Stimulated activated CD4-positive, alpha-beta T cell treated with anti-CD3 and anti-CD28 coated beads, Interleukin-2, amount 100 ng/mL, for 24 hours (primary cell): ENCODE results near the gene RPLP2.

Source experiments
- DNase-seq, 2 donors: peaks; one replicate each; pipeline ENCODE4 v3.0.0-alpha.2; 2020

RPLP2 gene

DNA sequence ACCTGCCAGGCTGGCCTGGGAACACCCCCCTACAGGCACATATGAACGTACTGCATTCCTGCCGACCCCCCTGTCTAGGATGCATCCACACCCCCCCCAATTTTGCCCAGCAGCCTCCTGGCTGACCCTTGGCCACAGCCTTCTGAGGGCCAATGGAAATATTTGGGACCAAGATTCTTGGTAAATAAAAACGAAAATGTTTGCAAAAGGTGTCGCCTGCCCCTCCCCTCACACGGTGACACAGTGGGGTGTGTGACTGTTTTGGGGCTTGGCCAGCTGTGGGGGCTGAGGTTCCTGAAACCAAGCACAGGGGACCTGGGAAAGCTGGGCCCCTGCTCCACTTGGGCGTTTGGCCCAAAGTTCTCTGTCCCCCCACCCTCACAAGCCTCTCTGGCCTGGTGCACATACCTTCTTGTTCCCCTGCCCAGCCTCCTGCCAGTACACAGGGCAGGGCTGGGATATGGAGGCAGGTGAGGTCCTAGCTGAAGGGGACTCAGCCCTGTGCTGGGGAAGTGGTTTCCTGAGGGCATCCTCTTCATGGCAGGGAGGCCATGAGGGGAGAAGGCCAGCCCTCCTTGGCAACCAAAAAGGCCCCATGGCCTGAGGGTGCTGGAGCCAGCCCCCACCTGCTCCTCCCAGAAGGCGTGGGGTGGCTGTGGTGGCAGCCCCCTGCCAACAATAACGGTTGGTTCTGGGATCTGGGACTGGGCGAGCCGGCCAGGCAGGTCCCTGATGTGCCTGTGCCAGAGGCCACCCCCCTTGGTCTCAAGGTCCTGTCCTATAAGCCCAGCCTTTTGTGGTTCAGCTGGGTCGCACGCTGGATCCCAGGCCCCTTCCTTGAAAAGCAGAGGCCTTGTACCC, 15.8 kb downstream of the RPLP2 start:
- DNase-seq = no peak

DNA sequence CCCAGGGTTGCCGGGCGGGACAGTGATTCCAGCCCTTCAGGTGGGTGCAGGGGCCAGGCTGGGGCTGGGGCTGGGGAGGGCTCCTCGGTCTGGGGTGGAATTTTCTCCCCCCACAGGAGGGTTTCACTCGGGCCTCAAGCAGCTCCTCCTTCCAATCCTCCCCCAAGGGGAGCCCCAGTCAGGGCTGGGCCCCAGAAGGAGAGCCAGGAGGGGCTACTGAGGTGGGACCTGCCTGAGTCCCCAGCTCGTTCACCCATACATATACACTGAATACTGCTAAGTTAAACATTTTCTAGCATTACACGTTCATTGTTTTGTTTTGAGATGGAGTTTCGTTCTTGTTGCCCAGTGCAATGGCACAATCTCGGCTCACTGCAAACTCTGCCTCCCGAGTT, 16.5 kb downstream of the RPLP2 start:
- no peak for DNase-seq

DNA sequence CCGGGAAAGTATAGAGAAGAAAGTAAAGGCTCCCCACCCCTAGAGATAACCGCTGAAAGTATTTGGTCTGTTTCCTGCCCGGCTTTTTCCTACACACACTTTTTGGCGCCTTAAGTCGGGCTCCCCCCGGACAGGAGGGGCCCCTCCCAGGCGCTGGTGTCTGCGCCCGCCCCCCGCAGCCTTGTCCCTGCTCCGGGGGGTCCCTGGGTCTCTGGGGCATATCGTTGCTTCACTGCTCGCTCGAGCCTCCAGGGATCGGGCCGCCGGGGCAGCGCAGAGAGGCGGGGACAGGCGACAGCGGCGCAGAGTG, 17.0 kb downstream of the RPLP2 start:
- no peak for DNase-seq

DNA sequence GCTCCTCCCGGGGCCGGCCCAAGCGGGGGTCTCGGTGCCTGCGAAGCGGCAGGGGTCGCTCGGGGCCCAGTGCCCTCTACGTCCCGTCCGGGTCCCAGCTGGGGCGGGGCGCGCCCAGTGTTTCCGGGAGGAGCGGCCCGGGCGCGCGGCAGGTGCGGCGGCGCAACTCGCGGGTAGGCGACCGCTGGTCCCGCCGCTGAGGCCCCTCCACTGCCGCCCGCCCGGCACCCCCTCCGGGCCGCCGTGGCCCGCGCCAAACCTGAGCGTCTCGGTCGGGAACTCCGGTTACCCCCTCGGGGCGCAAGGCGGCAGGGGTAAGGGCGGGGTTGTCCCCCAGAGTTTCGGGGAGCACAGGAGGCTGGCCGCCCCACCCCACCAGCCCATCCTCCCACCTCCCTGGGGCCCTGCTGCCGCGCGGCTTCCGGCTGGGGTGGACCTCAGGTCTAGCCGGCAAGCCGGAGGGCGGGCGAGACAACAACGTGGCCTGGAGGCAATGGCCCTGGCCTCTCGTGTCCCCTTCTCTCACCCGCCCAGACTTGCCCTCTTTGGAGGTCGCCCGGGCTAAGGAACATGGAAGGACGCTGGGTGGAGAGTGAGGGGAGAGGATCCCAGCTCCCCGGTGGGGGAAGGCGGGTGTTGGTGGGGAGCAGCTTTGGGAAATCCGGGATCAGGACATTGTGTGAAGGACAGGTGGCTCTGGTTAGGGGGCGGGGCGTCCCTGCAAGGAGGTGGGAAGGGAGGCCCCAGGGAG, 17.6 kb downstream of the RPLP2 start:
- no peak for DNase-seq

DNA sequence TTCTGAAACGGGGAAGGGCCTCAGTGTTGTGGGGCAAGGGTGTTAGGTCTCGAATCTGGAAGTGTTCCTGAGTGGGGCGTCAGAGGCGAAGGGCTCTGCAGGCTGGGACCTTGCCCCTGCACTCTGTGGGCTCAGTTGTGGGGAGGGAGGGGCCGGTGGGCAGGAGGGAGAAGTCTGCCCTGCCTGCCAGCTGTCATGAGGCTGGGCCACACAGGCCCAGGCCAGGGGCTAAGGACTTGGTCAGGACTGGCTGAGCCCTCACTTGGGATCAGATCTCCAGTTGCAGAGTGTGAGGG, 18.1 kb downstream of the RPLP2 start, which contains the start of gene CRACR2B:
Gene CRACR2B (plus strand): TSS at position 23 of the 296 bp plus-strand sequence. CDS start 689 bp downstream, outside the sequence.
- DNase-seq = no peak

DNA sequence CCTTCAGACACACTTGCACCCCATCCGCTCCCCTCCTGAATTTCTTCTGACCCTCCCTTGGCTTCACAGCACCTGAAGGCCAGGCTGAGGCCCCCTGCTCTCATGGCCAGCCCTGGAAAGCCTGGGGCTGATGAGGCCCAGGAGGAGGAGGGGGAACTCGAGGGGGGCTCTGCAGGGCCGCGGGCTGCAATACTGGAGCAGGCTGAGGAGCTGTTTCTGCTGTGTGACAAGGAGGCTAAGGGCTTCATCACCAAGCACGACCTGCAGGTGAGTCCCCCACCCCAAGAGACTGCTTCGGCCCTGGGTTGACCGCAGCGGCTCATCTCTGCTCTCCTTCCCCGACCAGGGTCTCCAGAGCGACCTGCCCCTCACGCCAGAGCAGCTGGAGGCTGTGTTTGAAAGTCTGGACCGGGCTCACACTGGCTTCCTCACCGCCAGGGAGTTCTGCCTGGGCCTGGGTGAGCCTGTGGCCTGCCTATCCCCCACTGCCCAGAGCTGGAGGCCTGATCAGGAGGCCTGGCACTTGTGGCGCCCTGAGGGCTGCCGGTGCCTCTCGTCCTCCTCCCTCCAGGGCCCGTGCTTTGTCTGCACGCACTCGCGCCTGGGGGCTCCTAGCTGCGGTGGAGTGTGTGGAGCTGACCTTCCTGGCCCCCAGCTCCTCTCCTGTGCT, 18.9 kb downstream of the RPLP2 start:
- no peak for DNase-seq

DNA sequence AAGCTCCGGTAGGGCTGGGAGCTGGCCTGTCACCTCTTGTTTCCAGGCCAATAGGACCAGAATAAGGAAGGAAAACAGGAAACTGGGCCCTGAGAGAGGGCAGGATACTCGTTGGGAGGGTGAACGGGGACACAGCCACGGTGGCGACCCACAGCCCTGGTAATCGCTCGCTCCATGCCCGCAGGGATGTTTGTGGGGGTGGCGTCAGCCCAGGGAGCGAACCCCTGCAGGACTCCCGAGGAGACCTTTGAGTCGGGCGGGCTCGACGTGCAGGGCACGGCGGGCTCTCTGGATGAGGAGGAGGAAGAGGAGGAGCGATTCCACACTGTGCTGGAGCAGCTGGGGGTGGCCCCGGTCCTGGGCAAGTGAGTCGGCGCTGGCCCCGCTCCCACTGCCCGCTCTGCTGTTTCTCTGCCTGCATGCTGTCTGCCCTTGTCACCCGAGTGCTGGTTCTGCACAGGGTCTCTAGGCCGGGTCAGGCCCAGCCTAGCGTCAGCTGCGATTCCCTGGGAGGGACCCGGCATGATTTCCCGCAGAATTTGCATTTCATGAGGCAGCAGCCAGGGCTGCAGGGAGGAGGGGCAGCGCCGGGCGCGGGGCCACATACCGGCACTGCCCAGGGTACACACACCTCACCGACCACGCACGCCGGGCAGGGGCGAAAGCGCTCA, 19.5 kb downstream of the RPLP2 start:
- DNase-seq = no peak

DNA sequence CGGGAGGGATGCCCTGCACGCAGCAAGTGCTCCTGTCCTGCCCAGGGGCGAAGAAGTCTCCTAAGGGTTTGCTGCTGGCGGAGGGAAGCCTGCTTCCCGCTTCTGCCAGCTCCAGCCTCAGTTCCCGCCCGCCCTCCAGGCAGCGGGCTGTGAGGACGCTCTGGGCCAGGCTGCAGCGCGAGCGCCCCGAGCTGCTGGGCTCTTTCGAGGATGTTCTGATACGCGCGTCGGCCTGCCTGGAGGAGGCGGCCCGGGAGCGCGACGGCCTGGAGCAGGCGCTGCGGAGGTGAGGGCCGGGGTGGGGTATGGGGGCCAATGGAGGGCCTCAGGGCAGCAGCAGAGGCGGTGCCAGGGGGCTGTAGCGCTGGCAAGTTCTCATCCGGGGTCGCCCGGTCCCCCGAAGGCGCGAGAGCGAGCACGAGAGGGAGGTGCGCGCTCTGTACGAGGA, 20.1 kb downstream of the RPLP2 start:
- no peak for DNase-seq

DNA sequence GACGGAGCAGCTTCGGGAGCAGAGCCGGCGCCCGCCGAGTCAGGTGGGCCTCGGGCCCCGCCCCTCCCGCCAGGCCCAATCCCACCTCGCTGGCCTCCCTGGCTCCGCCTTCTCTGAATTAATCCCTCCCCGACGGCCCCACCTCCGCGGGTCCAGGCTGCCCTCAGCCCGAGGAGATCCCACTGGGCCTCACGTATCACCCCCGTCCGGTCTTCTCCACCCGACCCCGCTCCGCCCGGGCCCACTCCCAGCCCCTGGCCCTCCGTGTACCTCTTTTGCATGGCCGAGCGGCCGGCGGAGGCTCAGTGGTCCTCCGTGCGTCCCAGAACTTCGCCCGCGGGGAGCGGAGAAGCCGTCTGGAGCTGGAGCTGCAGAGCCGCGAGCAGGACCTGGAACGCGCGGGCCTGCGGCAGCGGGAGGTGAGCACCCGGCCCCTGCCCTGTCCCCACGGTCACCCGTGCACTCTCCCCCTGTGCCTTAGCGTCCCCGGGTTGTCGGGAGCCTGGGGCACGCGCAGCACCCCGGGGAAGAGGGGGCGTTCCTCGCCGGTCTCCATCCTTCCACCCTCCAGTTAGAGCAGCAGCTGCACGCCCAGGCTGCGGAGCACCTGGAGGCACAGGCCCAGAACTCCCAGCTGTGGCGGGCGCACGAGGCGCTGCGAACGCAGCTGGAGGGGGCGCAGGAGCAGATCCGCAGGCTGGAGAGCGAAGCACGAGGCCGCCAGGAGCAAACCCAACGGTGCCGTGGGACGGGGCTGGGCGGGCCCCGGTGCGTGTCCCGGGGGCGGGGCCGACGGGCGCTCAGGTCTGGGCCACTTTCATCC, 20.7 kb downstream of the RPLP2 start:
- peak; percentile 62 to 73 for DNase-seq

DNA sequence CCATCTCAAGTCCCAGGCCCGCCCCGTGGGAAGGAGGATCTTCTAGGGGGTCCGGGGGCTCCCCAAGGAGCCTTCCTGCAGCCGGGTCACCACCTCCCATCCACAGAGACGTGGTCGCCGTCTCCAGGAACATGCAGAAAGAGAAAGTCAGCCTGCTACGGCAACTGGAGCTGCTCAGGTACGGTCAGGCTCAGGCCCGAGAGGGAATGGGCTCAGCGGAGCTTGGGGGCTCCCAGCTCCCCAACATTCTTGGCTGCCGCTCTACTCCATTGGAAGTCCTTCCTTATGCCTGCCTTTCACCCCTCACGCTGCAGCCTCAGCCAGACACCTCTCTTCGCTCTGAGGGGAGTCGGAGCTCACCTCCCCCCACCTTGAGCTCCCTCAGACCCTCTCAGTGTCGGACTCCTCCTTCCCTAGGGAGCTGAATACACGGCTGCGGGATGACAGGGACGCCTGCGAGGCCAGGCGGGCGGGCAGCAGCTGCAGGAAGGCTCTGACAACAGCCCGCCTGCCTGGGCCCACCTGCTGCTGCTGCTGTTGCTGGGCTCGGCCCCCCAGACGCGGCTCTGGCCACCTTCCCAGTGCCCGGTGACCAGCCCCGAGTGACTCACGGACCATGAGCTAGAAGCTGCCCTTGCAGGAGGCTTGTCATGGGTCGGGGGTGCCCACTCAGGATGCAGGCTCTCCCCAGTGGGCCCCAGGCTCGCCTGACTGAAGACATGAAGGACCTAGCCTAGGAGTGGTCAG, 21.5 kb downstream of the RPLP2 start:
- DNase-seq = no peak

DNA sequence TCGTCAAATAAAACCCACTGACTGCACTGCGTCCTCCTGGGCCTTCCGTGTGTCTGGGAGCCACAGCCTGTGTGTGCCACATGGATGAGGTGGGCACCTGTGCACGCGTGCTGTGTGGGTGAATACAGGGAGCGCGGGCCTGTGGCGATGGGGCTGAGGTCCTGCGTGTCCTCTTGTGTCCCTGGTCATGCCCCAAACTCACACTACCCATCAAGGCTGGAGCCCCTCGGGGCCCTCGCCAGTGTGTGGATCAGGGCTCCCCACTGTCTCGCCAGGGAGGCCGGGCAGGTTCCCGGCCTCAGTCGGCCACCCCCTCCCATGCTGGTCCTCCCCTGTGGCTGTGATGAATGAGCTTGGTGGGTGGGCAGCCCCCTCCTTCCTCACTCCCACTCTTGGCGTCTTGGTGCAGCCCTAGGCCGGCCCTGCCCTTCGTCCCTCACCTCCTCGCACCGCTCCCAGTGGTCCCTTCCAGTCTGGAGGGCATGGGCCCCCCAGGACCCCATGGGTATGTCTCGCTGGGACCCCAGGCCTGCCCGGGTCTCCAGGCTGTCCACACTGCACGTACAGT, 22.3 kb downstream of the RPLP2 start:
- no peak for DNase-seq

DNA sequence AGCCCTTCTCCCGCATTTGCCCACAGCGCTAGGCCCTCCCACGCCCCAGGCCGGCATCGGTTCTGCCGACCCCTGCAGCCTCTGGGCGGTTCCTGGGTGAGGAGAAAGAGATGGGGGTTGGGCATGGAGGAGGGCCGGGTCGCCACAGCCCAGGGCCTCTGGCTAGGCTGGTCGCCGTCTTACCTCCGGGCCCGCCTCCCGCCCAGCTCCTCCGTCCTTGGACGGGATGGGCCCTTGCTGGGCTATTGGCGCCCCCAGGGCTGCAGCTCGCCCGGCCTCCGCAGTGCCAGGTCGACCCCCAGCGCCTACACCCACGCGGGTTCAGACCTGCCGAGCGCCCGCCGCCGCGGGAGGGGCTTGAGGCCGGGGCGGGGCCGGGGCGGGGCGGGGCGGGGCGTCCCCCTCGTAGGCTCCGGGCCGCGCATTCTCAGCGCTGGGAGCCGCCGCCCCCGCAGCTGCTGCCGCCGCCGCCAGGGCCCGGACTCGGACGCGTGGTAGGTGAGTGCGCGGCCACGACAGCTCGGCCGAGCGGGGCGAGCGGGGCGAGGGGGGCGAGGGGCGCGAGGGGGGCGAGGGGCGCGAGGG, 22.9 kb downstream of the RPLP2 start, which contains the start of gene CD151:
Gene CD151 (plus strand): TSS at position 424 of the 585 bp plus-strand sequence. CDS start 3,118 bp downstream, outside the sequence.
- peak in 1 of 2 donors; percentile 69 for DNase-seq

DNA sequence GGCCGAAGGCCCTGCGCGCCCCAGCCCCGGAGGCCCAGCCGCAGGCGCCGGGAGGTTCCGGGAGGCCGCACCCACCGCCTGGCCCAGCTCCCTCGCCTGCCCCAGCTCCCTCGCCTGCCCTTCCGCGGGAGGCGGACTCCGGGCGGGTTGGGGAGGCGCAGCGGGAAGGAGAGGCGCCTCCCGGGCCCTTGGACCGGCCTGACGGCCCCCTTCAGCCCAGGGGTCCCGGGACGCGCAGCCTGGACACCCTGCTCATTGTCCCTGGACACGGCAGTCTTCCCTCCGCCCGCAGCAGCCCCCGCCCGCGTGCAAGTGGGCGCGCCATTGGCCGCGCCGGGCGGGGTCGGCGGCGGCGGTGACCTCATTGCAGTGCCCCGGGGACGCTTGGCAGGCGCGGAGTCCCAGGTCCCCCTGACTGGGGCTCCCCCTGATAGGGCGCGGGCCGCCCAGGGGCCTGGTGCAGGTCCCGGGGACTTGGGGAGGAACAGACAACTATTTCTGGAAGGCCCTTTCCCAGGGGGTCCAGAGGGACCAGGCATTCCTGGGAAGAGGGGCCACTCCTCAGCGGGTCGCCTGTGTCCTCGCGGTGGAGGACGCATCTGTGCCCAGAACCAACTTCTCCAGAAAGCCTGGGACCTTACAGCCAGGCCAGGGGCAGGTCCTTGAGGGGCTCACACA, 23.5 kb downstream of the RPLP2 start:
- no peak for DNase-seq

DNA sequence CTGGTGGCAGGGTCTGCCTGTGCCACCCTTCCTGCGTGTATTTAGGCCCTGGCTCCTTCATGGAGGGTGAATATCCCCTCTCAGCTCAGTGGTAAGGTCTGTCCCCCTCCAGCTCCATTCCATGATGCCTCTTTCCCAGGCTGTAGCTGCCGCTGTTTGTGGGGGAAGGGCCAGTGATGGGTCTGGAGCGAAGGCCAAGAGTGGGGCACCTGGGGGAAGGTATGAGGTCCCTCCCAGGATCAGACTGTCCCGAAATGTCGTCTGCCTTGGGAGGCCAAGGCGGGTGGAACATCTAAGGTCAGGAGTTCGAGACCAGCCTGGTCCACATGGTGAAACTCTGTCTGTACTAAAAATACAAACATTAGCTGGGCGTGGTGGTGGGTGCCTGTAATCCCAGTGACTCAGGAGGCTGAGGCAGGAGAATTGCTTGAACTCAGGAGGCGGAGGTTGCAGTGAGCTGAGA, 24.1 kb downstream of the RPLP2 start:
- DNase-seq = no peak

DNA sequence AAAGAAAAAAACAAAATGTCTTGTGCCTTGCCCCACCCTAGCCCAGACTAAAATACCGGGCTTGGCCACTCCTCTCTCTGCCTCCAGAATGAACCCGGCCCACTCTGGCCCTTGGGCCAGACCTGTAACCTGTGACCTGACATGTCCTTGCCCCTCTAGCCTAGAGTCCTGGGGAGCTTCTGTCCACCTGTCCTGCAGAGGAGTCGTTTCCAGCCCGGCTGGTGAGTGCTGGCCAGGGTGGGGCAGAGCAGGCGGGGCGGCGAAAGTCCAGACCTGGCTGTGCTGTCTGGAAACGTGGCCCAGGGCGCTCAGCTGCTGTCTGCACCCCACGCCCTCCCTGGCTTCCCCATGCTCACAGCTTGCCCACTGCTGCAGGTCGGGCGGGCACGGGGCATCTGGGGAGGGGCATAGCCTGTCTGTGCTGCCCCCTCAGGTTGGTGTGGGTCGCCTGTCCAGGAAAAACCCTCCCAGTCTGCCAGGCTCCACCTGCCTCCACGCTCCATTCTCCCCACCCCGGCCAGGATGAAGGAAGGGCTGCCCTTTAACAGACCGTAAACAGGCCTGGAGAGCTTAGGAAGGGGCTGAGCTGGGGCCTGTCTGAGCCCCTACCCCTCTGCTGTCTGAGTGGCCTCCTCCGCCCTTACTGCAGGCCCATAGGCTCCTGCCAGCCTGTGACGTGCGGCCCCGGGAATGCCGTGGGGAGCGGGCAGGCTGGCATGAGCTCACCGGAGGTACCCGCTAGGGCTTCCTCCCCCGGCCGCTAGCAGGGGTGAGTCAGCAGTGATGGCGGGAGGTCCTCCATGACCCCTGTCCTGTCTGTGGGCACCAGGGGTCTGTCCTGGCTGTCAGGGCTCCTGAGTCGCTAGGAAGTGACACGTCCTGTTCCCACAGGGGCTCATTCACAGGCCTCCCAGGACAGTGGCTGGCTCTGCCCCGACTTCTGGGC, 24.9 kb downstream of the RPLP2 start:
- no peak for DNase-seq

DNA sequence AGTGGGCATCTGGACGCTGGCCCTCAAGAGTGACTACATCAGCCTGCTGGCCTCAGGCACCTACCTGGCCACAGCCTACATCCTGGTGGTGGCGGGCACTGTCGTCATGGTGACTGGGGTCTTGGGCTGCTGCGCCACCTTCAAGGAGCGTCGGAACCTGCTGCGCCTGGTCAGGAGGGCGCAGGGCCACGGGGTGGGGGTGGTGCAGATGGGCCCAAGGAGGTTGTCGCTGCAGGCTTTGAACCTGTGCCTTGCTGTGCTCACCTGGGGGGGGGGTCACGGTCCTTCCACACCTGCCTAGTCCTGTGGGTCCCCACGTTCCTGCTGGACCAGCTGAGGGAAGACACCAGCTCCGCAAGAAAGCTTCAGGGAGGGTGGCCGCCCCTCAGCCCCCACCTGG, 26.5 kb downstream of the RPLP2 start:
- no peak for DNase-seq

DNA sequence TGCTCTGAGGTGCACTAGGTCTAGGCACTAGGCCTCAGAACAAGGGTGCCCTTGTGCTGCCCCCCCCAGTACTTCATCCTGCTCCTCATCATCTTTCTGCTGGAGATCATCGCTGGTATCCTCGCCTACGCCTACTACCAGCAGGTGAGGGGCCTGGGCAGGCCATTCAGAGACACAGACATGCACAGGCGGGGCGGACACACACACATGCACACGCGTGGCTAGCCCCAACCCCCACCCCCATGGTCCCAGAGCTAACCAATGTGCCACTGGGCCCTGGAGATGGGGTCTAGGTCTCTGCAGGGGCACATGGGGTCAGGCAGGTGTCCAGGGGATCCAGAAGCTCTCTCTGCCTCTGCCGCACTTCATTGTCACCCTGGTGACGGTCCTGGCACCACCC, 26.9 kb downstream of the RPLP2 start:
- DNase-seq = no peak

DNA sequence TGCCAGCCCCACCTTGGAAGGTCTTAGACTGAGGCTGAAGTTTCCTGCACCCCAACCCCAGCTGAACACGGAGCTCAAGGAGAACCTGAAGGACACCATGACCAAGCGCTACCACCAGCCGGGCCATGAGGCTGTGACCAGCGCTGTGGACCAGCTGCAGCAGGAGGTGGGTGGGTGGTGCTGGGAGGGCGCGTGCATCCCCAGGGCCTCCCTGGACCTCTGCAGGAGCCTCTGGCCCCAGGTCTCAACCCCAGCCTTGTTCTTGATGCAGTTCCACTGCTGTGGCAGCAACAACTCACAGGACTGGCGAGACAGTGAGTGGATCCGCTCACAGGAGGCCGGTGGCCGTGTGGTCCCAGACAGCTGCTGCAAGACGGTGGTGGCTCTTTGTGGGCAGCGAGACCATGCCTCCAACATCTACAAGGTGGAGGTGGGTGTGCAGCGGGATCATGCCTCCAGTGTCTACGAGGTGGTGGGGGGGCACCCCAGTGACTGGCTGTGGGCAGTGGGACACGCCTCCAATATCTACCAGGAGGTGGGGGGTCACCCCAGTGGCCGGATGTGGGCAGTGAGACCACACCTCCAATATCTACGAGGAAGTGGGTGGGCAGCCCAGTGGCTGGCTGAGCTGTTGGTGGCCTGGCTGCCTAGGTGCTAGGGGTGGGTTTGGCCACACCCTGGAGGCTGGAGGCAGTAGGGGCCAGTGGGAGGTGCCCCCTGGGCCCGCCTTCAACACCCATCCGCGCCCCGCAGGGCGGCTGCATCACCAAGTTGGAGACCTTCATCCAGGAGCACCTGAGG, 27.6 kb downstream of the RPLP2 start:
- no peak for DNase-seq
